HCT116 (cell line): ENCODE data around the gene MAP2K3. TPM values are rescaled to one million over a fixed set of nuclear protein-coding genes. Genes with fewer than 3 reads are reported as not detected.

ENCODE experiments used
- ATAC-seq: fragments of 200-7000 bp; cut with Tn5 transposase; 2 replicates; pipeline ENCODE4 v1.9.1; 2020; ENCODE audit warnings: mild to moderate bottlenecking, moderate library complexity
- BruUV-seq: library from RNA; stranded (reverse); fragments of 400-500 nt; replicated peaks from 2 replicates; lab custom pipeline; 2021; lab: Mats Ljungman, UMichigan
- CTCF ChIA-PET: fragments of 300-600 bp; sonication (Branson Sonifier 250); formaldehyde crosslinking; loops from one replicate; lab custom pipeline; 2021; ENCODE audit warnings: antibody characterized with exemption; lab: Charles Lee
- POLR2A ChIA-PET: fragments of 300-600, 350-600 bp; sonication (Branson Sonifier 250); formaldehyde crosslinking; loops from one replicate; lab custom pipeline; 2021; ENCODE audit warnings: antibody characterized with exemption; lab: Charles Lee
- RAD21 ChIA-PET, 2 experiments: fragments of 300-600 bp; sonication (Branson Sonifier 250); formaldehyde crosslinking; loops; one replicate each; lab custom pipeline; 2023; ENCODE audit warnings: low total read pairs in 2 of 2; ENCODE audit not compliant: uncharacterized antibody in 2 of 2, unreplicated experiment in 2 of 2, low non-redundant PET in 1 of 2; lab: Charles Lee
- DNase-seq: peaks from one replicate; pipeline ENCODE4 v3.0.0-alpha.2; 2010; ENCODE audit warnings: low read depth, low spot score
- H2AFZ ChIP-seq: fragments of 200-600 bp; shearing (Covaris generic), sonication (generic); 2 replicates; pipeline ENCODE4 v1.6.1; 2017; ENCODE audit warnings: low read depth, mixed run types, mixed read lengths, antibody characterized with exemption, low read length; ENCODE audit not compliant: poor library complexity, severe bottlenecking
- H3K27ac ChIP-seq: 2 replicates; pipeline ENCODE4 v1.5.1; 2012; ENCODE audit warnings: low read depth, low read length
- H3K27me3 ChIP-seq: fragments of 200-600 bp; sonication (generic); 2 replicates; pipeline ENCODE4 v1.6.1; 2016; ENCODE audit warnings: mixed run types, low read length, mixed read lengths; ENCODE audit not compliant: insufficient read depth
- H3K36me3 ChIP-seq, 2 experiments: fragments of 200-500 bp in 1 of 2; fragments of 200-600 bp in 1 of 2; sonication (Bioruptor generic) in 1 of 2; sonication (generic) in 1 of 2; 2 replicates each; pipeline versions ENCODE4 v1.5.1 to v1.6.1; 2014 to 2016; ENCODE audit warnings: low read length in 2 of 2, inconsistent platforms in 1 of 2, mixed read lengths in 1 of 2, mixed run types in 1 of 2; ENCODE audit not compliant: insufficient read depth in 2 of 2, control insufficient read depth in 1 of 2
- H3K4me1 ChIP-seq, 2 experiments: fragments of 200-600 bp in 1 of 2; sonication (generic) in 1 of 2; 2 replicates each; pipeline versions ENCODE4 v1.5.1 to v1.6.1; 2012 to 2017; ENCODE audit warnings: low read length in 2 of 2, inconsistent platforms in 1 of 2, mild to moderate bottlenecking in 1 of 2, mixed read lengths in 1 of 2, mixed run types in 1 of 2, moderate library complexity in 1 of 2; ENCODE audit not compliant: insufficient read depth in 2 of 2, control insufficient read depth in 1 of 2
- H3K4me2 ChIP-seq: fragments of 200-600 bp; sonication (generic); 2 replicates; pipeline ENCODE4 v1.6.1; 2017; ENCODE audit warnings: mixed run types, low read length, mixed read lengths
- H3K4me3 ChIP-seq, 2 experiments: fragments of 200-600 bp in 1 of 2; sonication (generic) in 1 of 2; replicated peaks in 1 of 2; 2 replicates each; pipeline ENCODE4 v1.5.1; 2011 to 2016; ENCODE audit warnings: low read length in 2 of 2, control low read depth in 1 of 2, low read depth in 1 of 2, mild to moderate bottlenecking in 1 of 2, mixed read lengths in 1 of 2, mixed run types in 1 of 2
- H3K79me2 ChIP-seq: fragments of 200-600 bp; sonication (generic); 2 replicates; pipeline ENCODE4 v1.6.1; 2017; ENCODE audit warnings: mild to moderate bottlenecking, mixed run types, low read length, moderate library complexity, mixed read lengths; ENCODE audit not compliant: insufficient read depth
- H3K9ac ChIP-seq: fragments of 200-600 bp; sonication (generic); 2 replicates; pipeline ENCODE4 v1.6.1; 2016; ENCODE audit warnings: low read length, mixed read lengths
- H3K9me2 ChIP-seq: fragments of 200-600 bp; sonication (generic), shearing (Covaris generic); 2 replicates; pipeline ENCODE4 v1.6.1; 2017; ENCODE audit warnings: mixed run types, mild to moderate bottlenecking, moderate library complexity; ENCODE audit not compliant: insufficient read depth
- H3K9me3 ChIP-seq, 2 experiments: fragments of 200-500 bp in 1 of 2; fragments of 200-600 bp in 1 of 2; sonication (Bioruptor generic) in 1 of 2; sonication (generic) in 1 of 2; 2 replicates each; pipeline ENCODE4 v1.6.1; 2014 to 2017; ENCODE audit warnings: low read length in 2 of 2, mixed read lengths in 2 of 2, inconsistent platforms in 1 of 2, low read depth in 1 of 2, mild to moderate bottlenecking in 1 of 2, mixed run types in 1 of 2, moderate library complexity in 1 of 2; ENCODE audit not compliant: control insufficient read depth in 1 of 2, insufficient read depth in 1 of 2
- H4K20me1 ChIP-seq: fragments of 200-600 bp; sonication (generic), shearing (Covaris generic); 2 replicates; pipeline ENCODE4 v1.6.1; 2017; ENCODE audit warnings: mixed run types, mild to moderate bottlenecking, moderate library complexity; ENCODE audit not compliant: insufficient read depth
- CBX3 ChIP-seq: IDR thresholded peaks from 2 replicates; pipeline ENCODE4 v1.6.1; 2012; ENCODE audit warnings: low read depth
- EGR1 ChIP-seq: IDR thresholded peaks from 2 replicates; pipeline ENCODE4 v1.6.1; 2012; ENCODE audit warnings: low read depth
- EZH2phosphoT487 ChIP-seq: fragments of 200-600 bp; IDR thresholded peaks from 2 replicates; pipeline ENCODE4 v1.6.1; 2018; ENCODE audit warnings: antibody characterized with exemption, borderline replicate concordance
- FOSL1 ChIP-seq: IDR thresholded peaks from 2 replicates; pipeline ENCODE4 v1.6.1; 2012; ENCODE audit warnings: low read depth
- JUND ChIP-seq: IDR thresholded peaks from 2 replicates; pipeline ENCODE4 v1.6.1; 2012
- POLR2AphosphoS5 ChIP-seq: IDR thresholded peaks from 2 replicates; pipeline ENCODE4 v1.6.1; 2011; ENCODE audit warnings: mild to moderate bottlenecking, low read depth, low read length, moderate library complexity
- SIN3A ChIP-seq: IDR thresholded peaks from 2 replicates; pipeline ENCODE4 v1.6.1; 2012; ENCODE audit warnings: low read depth
- SP1 ChIP-seq: IDR thresholded peaks from 2 replicates; pipeline ENCODE4 v1.6.1; 2012; ENCODE audit warnings: low read depth
- SRF ChIP-seq: IDR thresholded peaks from 2 replicates; pipeline ENCODE4 v1.6.1; 2012; ENCODE audit warnings: low read depth
- TCF7L2 ChIP-seq: IDR thresholded peaks from 2 replicates; pipeline ENCODE4 v1.7.0; 2011; ENCODE audit warnings: borderline replicate concordance, inconsistent platforms; ENCODE audit not compliant: insufficient read depth, insufficient read length; ENCODE audit errors: extremely low read depth
- YY1 ChIP-seq: IDR thresholded peaks from 2 replicates; pipeline ENCODE4 v1.6.1; 2011; ENCODE audit warnings: low read length, low read depth, moderate library complexity, mild to moderate bottlenecking; ENCODE audit not compliant: insufficient replicate concordance; ENCODE audit errors: extremely low read depth
- ZFX ChIP-seq: fragments of 450-650 bp; IDR thresholded peaks from 2 replicates; pipeline ENCODE4 v1.6.1; 2017
- intact Hi-C: fragments of 100-400 bp; cut with micrococcal nuclease; formaldehyde crosslinking; loops from 2 replicates; pipeline ENCODE4 v1.10.0; 2022
- total RNA-seq: library from RNA; stranded (reverse); gene quantifications from one replicate; pipeline ENCODE4 v1.2.1, GENCODE V29; 2021; ENCODE audit not compliant: unreplicated experiment
- TF ChIP-seq, protein P1 (sequence below): IDR thresholded peaks from 2 replicates; pipeline ENCODE4 v1.6.1; 2012
- TF ChIP-seq, protein P2 (sequence below): IDR thresholded peaks from 2 replicates; pipeline ENCODE4 v1.6.1; 2012
- TF ChIP-seq, protein P3 (sequence below): IDR thresholded peaks from 2 replicates; pipeline ENCODE4 v1.6.1; 2011; ENCODE audit warnings: mild to moderate bottlenecking, low read length, moderate library complexity; ENCODE audit not compliant: insufficient replicate concordance; ENCODE audit errors: extremely low read depth
- TF ChIP-seq, protein P4 (sequence below): IDR thresholded peaks from 2 replicates; pipeline ENCODE4 v1.6.1; 2012; ENCODE audit warnings: low read depth

Gene MAP2K3
- total RNA-seq, 1 experiment from 2014 or later = 96.7 TPM

DNA sequence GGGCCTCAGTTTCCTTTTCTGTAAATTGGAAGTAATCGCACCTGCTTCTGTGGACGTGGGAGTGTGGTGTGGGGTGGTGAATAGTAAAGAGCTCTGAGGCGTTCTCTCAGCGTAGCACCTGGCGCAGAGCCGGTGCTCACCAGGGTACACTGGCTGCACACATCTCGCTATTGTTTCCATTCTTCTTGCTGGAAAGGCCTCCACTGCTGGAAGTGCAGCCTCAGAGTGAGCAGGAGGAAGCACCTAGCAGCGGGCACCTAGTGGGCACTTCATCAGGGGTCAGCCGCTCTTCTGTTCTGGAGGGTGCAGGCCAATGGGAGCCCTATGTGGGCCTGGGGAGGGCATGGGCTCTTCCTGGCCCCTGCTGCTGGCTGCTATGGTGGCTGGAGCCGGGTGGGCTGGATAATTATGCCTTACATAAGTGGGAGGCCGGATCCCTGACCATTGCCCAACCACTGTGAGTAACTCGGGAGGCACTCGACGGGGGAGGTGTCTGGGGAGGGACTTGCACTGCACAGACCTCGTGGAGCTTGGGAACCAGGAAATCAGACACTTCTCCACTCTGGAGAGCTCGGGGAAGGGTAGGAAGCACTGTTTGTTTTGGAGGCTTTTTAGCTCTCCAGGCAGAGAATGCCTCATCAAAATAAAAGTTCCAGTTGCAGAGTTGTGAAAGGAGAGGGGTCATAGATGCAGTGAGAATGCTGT is 1.7 kb downstream of the MAP2K3 start (continued):
- peak; percentile 54; the same call in 1 of the 2 replicates for TF ChIP-seq SP1
- TF ChIP-seq, protein P1, sequence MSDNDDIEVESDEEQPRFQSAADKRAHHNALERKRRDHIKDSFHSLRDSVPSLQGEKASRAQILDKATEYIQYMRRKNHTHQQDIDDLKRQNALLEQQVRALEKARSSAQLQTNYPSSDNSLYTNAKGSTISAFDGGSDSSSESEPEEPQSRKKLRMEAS = peak; percentile 86
- TF ChIP-seq, all 23 proteins: peak for 4

DNA sequence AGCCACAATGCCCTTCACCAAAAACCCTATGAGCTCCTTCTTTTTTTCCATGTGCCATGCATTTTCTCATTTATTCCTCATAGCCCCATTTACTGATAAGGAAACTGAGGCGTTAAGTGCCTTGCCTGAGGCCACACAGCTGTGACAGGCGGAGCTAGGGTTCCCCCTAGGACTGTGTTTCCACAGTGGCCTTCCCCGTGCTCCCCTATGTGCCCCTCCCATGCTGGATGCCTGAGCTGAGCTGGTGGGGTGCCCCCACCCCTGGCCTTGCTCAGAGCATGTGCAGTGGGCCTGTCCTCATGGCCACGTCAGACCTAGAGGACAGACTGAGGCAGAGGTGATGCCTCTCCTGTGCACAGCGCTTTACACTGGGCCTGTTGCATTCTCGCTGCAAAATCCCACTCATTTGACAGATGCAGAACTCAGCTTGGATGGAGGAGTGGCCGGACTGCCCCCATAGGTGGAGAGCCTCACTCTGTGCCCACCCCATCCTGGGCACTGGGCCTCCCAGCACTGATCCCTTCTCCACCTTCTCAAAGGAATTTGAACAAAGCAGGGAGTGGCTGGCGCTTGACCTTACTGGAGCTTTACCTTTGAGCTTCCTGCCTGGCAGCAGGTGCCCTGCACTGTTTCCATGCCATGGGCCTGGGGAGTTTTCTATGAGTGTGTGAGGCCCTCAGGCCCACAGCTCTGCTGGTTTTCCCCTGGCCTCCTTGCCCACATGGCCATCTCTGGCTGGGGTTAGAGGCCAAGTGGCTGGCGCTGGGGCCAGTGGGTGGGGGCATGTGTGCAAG is 2.6 kb downstream of the MAP2K3 start:
- Histone ChIP-seq H3K9ac (peak overlapping the region; percentile 96), H3K9me3 (no peaks in the 10 kb centered on the region), H3K27me3 (no peaks in the 10 kb centered on the region), H3K4me3 (peak overlapping the region; percentile 91 to 99), H3K4me2 (peak overlapping the region; percentile 99), H4K20me1 (no peaks in the 10 kb centered on the region), H2AFZ (no peak overlapping the region), H3K9me2 (no peaks in the 10 kb centered on the region), H3K4me1 (peaks cover 59 to 71% of the 10 kb centered on the region in 2 experiments), H3K79me2 (peaks cover 76% of the 10 kb centered on the region), H3K36me3 (peaks cover 0 to 16% of the 10 kb centered on the region in 2 experiments; a peak in 2 of 4 replicates), H3K27ac (peak overlapping the region; percentile 99)
- CTCF ChIA-PET = interaction anchor here (0.7 to 1.3 kb wide), 7 partner anchors 7 to 244 kb away, joined by 3 to 4 read pairs (median 3); no protein-coding TSS in a partner anchor
- TSS peak; percentile 44 for BruUV-seq
- ATAC-seq = peak; percentile 2; the same call in 1 of the 2 replicates
- POLR2A ChIA-PET = interaction anchor here (0.6 to 2.6 kb wide), 6 partner anchors 9 to 267 kb away, joined by 3 to 15 read pairs (median 5); partner anchors contain the start of gene USP22
- intact Hi-C loops = loop anchor here (10.0 kb wide), 1 partner anchor 168 kb away; no protein-coding TSS in a partner anchor
- peak; percentile 12 for DNase-seq
- RAD21 ChIA-PET = no interaction called here
- no peak for TF ChIP-seq SIN3A
- TF ChIP-seq, protein P1 = no peak
- TF ChIP-seq, protein P2, sequence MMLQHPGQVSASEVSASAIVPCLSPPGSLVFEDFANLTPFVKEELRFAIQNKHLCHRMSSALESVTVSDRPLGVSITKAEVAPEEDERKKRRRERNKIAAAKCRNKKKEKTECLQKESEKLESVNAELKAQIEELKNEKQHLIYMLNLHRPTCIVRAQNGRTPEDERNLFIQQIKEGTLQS = no peak
- TF ChIP-seq JUND = no peak
- peak; percentile 21; the same call in 1 of the 2 replicates for TF ChIP-seq ZFX
- TF ChIP-seq, protein P3, sequence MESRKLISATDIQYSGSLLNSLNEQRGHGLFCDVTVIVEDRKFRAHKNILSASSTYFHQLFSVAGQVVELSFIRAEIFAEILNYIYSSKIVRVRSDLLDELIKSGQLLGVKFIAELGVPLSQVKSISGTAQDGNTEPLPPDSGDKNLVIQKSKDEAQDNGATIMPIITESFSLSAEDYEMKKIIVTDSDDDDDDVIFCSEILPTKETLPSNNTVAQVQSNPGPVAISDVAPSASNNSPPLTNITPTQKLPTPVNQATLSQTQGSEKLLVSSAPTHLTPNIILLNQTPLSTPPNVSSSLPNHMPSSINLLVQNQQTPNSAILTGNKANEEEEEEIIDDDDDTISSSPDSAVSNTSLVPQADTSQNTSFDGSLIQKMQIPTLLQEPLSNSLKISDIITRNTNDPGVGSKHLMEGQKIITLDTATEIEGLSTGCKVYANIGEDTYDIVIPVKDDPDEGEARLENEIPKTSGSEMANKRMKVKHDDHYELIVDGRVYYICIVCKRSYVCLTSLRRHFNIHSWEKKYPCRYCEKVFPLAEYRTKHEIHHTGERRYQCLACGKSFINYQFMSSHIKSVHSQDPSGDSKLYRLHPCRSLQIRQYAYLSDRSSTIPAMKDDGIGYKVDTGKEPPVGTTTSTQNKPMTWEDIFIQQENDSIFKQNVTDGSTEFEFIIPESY = no peak
- TF ChIP-seq POLR2AphosphoS5 = 0 out of 2 replicates have a peak, but pooled peaks have one; percentile 21
- TF ChIP-seq SP1 = no peak
- no peak for TF ChIP-seq EZH2phosphoT487
- TF ChIP-seq YY1 = no peak
- no peak for TF ChIP-seq SRF
- TF ChIP-seq TCF7L2 = no peak
- no peak for TF ChIP-seq CBX3
- TF ChIP-seq, protein P4, sequence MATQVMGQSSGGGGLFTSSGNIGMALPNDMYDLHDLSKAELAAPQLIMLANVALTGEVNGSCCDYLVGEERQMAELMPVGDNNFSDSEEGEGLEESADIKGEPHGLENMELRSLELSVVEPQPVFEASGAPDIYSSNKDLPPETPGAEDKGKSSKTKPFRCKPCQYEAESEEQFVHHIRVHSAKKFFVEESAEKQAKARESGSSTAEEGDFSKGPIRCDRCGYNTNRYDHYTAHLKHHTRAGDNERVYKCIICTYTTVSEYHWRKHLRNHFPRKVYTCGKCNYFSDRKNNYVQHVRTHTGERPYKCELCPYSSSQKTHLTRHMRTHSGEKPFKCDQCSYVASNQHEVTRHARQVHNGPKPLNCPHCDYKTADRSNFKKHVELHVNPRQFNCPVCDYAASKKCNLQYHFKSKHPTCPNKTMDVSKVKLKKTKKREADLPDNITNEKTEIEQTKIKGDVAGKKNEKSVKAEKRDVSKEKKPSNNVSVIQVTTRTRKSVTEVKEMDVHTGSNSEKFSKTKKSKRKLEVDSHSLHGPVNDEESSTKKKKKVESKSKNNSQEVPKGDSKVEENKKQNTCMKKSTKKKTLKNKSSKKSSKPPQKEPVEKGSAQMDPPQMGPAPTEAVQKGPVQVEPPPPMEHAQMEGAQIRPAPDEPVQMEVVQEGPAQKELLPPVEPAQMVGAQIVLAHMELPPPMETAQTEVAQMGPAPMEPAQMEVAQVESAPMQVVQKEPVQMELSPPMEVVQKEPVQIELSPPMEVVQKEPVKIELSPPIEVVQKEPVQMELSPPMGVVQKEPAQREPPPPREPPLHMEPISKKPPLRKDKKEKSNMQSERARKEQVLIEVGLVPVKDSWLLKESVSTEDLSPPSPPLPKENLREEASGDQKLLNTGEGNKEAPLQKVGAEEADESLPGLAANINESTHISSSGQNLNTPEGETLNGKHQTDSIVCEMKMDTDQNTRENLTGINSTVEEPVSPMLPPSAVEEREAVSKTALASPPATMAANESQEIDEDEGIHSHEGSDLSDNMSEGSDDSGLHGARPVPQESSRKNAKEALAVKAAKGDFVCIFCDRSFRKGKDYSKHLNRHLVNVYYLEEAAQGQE = no peak
- no peak for TF ChIP-seq FOSL1
- TF ChIP-seq EGR1 = no peak
